ENCODE results near the gene ILDR1.

DNA sequence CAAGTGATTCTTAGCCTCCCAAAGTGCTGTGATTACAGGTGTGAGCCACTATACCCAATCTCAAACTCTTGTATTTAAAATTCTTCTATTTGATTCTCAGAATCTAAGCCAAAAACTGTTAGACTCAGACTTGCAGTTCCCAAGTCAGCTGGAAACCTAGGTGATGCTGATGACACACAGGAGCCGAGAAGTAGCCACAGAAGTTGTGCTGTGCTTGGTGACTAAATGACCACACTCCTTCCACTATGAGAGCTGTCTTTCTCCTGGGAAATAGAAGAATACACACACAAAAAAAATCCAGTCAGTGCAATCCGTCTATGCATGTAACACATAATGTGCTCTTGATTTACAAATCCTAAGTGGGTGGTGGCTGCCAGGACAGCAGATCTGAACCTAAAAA lies 33.9 kb downstream of the ILDR1 start:
- TF ChIP-seq GATA3 (IDR thresholded peaks at IDR 0.05; ENCODE audit: low read depth, low read length) (no peak), GATA2 (IDR thresholded peaks at IDR 0.05; ENCODE audit: low read depth, low read length) (no peak)

All from SH-SY5Y (cell line).